Prostate gland (tissue), 2 donors: ENCODE measurements around the gene SPATS2.

Experiments
- CTCF ChIP-seq, 4 experiments: fragments of 200-600 bp in 2 of 4; fragments of 450-650 bp in 2 of 4; sonication (generic) in 2 of 4; IDR thresholded peaks; 1 replicate in 3 of 4; 2 replicates in 1 of 4; pipeline ENCODE4 v1.5.1; 2016 to 2019; ENCODE audit warnings: antibody characterized with exemption in 4 of 4, mild to moderate bottlenecking in 2 of 4, moderate library complexity in 2 of 4
- POLR2AphosphoS5 ChIP-seq: sonication (generic); formaldehyde crosslinking; IDR thresholded peaks from one replicate; pipeline ENCODE4 v1.6.1; 2017; ENCODE audit warnings: antibody characterized with exemption

- TF ChIP-seq CTCF (IDR thresholded peaks at IDR 0.05) (no peak), POLR2AphosphoS5 (no peak)
Measured at GRCh38 chr12:49368240-49368600, 958 bp downstream of the SPATS2 start.
